ENCODE results near the gene PNPLA1.

The PNPLA1 gene

GRCh38 chr6:36276581-36277536 lies 7.0 kb downstream of the PNPLA1 start:
- DNase-seq (ENCODE audit: low spot score): no peak
- no peak for TF ChIP-seq CTCF (IDR thresholded peaks at IDR 0.05; ENCODE audit: extremely low read depth, missing control alignments)

- no peak for DNase-seq (ENCODE audit: low spot score)
- TF ChIP-seq CTCF (IDR thresholded peaks at IDR 0.05; ENCODE audit: extremely low read depth, missing control alignments): no peak
Observed at GRCh38 chr6:36277946-36278470, 8.1 kb downstream of the PNPLA1 start.

- TF ChIP-seq CTCF (IDR thresholded peaks at IDR 0.05; ENCODE audit: extremely low read depth, missing control alignments): no peak
- DNase-seq (ENCODE audit: low spot score): no peak
Observed at GRCh38 chr6:36280467-36280866, 10.6 kb downstream of the PNPLA1 start.

- no peak for DNase-seq (ENCODE audit: low spot score)
Observed at GRCh38 chr6:36280983-36281382, 11.1 kb downstream of the PNPLA1 start.

GRCh38 chr6:36283608-36284007 lies 13.7 kb downstream of the PNPLA1 start:
- no peak for DNase-seq (ENCODE audit: low spot score)
- no peak for TF ChIP-seq CTCF (IDR thresholded peaks at IDR 0.05; ENCODE audit: extremely low read depth, missing control alignments)

More at GRCh38 chr6:36280983-36281382, 11.1 kb downstream of the PNPLA1 start:
- TF ChIP-seq CTCF (IDR thresholded peaks at IDR 0.05; ENCODE audit: extremely low read depth, missing control alignments): no peak

GRCh38 chr6:36284359-36284758 lies 14.5 kb downstream of the PNPLA1 start:
- DNase-seq (ENCODE audit: low spot score): no peak
- no peak for TF ChIP-seq CTCF (IDR thresholded peaks at IDR 0.05; ENCODE audit: extremely low read depth, missing control alignments)

GRCh38 chr6:36285187-36285671 lies 15.4 kb downstream of the PNPLA1 start:
- no peak for DNase-seq (ENCODE audit: low spot score)
- TF ChIP-seq CTCF (IDR thresholded peaks at IDR 0.05; ENCODE audit: extremely low read depth, missing control alignments): no peak
